Keratinocyte (primary cell): Measurements from ENCODE around the gene BPNT1.
"Not testable (repeated sequence)": the region's sequence is repeated elsewhere in the genome, so short reads cannot be mapped to it uniquely, and the experiment has no call there.

Experiments used
- EZH2 ChIP-seq: IDR thresholded peaks from one replicate; pipeline ENCODE4 v1.6.1; 2012; ENCODE audit warnings: inconsistent platforms, mild to moderate bottlenecking, low read length, moderate library complexity
- TF ChIP-seq, protein P1 (sequence below), 3 experiments: IDR thresholded peaks in 1 of 3; conservative IDR thresholded peaks in 1 of 3; optimal IDR thresholded peaks in 1 of 3; 2 replicates in 2 of 3; 3 replicates in 1 of 3; pipeline versions ENCODE3 to v1.5.1; 2011; ENCODE audit warnings: low read length in 3 of 3, mild to moderate bottlenecking in 3 of 3, moderate library complexity in 2 of 3, control low read depth in 1 of 3, inconsistent platforms in 1 of 3; ENCODE audit not compliant: insufficient read depth in 2 of 3; ENCODE audit errors: extremely low read depth in 1 of 3

- TF ChIP-seq, protein P1, sequence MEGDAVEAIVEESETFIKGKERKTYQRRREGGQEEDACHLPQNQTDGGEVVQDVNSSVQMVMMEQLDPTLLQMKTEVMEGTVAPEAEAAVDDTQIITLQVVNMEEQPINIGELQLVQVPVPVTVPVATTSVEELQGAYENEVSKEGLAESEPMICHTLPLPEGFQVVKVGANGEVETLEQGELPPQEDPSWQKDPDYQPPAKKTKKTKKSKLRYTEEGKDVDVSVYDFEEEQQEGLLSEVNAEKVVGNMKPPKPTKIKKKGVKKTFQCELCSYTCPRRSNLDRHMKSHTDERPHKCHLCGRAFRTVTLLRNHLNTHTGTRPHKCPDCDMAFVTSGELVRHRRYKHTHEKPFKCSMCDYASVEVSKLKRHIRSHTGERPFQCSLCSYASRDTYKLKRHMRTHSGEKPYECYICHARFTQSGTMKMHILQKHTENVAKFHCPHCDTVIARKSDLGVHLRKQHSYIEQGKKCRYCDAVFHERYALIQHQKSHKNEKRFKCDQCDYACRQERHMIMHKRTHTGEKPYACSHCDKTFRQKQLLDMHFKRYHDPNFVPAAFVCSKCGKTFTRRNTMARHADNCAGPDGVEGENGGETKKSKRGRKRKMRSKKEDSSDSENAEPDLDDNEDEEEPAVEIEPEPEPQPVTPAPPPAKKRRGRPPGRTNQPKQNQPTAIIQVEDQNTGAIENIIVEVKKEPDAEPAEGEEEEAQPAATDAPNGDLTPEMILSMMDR (optimal IDR thresholded peaks at IDR 0.05 in 1 of 3, IDR thresholded peaks at IDR 0.05 in 1 of 3, conservative IDR thresholded peaks at IDR 0.05 in 1 of 3; ENCODE audit: extremely low read depth in 1 of 3, insufficient read depth in 2 of 3, low read length in 3 of 3), result not testable (repeated sequence)
- not testable (repeated sequence) for TF ChIP-seq EZH2
Measured at GRCh38 chr1:220112600-220112999, 23.0 kb upstream of the BPNT1 start.
